Measurements from ENCODE around the gene SLC7A14.

SLC7A14 gene

DNA sequence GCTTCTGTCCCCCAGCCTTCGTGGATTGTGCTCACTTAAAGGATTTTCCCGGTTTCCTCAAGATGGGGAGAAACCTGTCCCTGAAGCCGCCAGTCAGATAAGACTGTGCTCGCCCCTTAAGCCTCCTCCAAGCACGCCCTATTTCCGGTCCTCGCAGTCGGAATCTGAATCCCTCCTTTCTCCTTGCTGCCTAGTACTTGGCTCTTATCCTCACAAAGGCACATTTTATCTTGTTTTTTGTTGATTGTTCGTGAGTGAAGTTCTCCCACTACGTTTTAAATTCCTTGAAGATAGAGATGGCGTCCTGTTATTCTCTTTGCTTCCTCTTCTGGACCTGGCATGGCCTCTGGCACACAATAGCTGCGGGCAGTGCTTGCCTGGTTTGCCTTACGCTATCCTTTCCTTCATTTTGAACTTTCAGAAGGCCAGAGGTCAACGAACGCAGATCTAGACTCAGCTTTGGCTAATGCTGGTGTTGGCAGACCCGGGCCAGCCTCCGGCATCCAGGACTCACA, 165.5 kb downstream of the SLC7A14 start:
- H3K9ac ChIP-seq (ENCODE audit: low read length) = no peak overlapping the region
- no peak overlapping the region for H3K27ac ChIP-seq (ENCODE audit: low read length)
- H3K4me3 ChIP-seq (ENCODE audit: low read length) = peak overlapping the region; percentile 61
- peaks cover 46% of the 10 kb centered on the region for H3K27me3 ChIP-seq (ENCODE audit: control insufficient read depth, insufficient read depth, low read length)
- peaks cover 11% of the 10 kb centered on the region for H3K4me1 ChIP-seq (ENCODE audit: control insufficient read depth, low read depth, low read length)
- H3K9me3 ChIP-seq (ENCODE audit: control insufficient read depth, low read depth, low read length) = no peaks in the 10 kb centered on the region
- no peaks in the 10 kb centered on the region for H3K36me3 ChIP-seq (ENCODE audit: control insufficient read depth, low read depth, low read length)

DNA sequence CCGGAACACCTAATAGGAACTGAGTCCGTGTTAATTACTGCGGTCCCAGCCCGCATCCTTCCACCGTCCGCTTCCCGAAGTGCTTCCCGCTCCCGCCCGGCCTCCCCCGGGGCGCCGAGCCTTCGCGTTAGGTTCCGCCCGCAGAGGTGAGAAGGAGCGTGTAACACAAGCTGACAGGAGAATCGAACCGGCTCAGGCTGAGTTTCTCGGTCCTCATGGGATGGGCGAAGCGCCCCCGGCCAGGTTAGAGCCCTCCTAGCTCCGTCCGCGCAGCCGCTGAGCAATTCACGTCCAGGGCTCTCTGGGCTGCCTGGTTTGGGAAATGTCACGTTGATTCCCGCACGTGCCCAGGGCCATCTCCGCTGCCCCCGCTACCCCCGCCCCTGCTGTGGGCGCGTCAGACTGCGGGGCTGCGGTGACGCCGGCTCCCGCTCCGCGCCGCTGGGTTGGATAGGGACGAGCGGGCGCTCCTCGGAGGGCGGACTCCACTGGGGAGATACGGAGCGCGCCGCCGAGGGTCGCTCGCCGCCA, 166.3 kb downstream of the SLC7A14 start:
- H3K36me3 ChIP-seq (ENCODE audit: control insufficient read depth, low read depth, low read length) = no peaks in the 10 kb centered on the region
- H3K9me3 ChIP-seq (ENCODE audit: control insufficient read depth, low read depth, low read length) = no peaks in the 10 kb centered on the region
- peak overlapping the region; percentile 61 for H3K4me3 ChIP-seq (ENCODE audit: low read length)
- peaks cover 46% of the 10 kb centered on the region for H3K27me3 ChIP-seq (ENCODE audit: control insufficient read depth, insufficient read depth, low read length)
- no peak overlapping the region for H3K27ac ChIP-seq (ENCODE audit: low read length)
- H3K9ac ChIP-seq (ENCODE audit: low read length) = no peak overlapping the region
- H3K4me1 ChIP-seq (ENCODE audit: control insufficient read depth, low read depth, low read length) = peaks cover 7% of the 10 kb centered on the region

DNA sequence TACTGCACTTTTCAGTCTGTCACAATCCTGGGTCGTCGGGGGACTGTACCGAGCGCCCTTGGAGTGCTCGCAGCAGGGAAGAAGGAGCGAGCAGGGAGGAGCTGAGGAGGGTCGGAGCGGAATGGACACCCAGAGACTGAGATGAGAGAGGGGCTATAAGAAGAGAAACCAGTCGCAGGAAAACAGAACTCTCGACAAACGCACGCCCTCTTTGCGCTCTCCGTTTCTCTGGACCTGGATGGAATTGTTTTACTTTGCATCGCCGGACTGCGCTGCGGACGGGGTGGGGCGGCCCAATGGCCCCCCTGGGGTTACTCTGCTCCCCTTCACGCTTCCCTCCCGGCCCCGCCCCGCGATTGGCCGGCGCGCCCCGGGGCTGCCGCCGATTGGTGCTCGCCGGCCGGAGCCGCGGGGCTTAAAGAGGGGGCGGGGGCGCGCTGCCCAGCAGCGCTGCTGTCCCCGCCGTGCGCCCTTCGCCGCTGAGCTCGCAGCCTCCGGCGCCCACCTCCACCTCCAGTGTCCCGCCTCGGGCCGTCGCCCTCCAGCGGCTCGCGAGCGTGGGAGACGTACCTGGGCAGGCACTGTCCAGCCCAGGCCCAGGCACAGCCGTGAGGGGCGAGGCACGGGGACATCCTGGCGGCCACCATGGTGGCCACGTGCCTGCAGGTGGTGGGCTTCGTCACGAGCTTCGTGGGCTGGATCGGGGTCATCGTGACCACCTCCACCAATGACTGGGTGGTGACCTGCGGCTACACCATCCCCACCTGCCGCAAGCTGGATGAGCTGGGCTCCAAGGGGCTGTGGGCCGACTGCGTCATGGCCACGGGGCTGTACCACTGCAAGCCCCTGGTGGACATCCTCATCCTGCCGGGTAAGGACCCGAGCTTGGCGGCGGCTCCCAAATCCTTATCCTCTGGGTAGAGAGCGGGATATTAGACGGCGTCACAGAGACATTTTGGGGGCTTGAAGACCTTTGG, 167.2 kb downstream of the SLC7A14 start, which contains the start of gene CLDN11:
TSS of gene CLDN11 (plus strand) at position 447 of the 977 bp plus-strand sequence. CDS start at position 646, 199 bp downstream.
- H3K27ac ChIP-seq (ENCODE audit: low read length) = no peak within 1 kb of the TSS
- peaks cover 7% of the 10 kb centered on the region for H3K4me1 ChIP-seq (ENCODE audit: control insufficient read depth, low read depth, low read length)
- no peaks in the 10 kb centered on the region for H3K9me3 ChIP-seq (ENCODE audit: control insufficient read depth, low read depth, low read length)
- no peaks in the 10 kb centered on the region for H3K36me3 ChIP-seq (ENCODE audit: control insufficient read depth, low read depth, low read length)
- peak within 1 kb of the TSS; percentile 61 for H3K4me3 ChIP-seq (ENCODE audit: low read length)
- H3K9ac ChIP-seq (ENCODE audit: low read length) = no peak within 1 kb of the TSS
- H3K27me3 ChIP-seq (ENCODE audit: control insufficient read depth, insufficient read depth, low read length) = peaks cover 46% of the 10 kb centered on the region

DNA sequence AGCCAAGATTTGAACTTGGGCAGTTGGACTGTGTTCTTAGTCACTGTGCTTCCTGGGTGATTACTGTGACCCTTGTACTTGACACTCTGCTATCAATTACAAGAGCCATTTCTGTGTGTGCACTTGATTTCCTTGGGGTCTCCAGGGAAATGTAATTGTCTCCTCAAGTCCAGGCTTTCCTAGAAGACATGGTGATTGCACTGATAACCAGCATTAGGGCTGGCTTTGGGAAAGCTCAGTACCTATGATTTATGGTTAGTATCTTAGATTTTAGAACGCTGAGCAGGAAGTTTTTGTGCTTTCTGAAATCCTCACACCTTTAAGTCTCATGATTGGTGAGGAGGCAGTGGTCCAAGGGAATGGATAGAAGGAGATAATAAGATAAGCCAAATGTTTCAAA, 168.8 kb downstream of the SLC7A14 start:
- Histone ChIP-seq H3K4me3 (ENCODE audit: low read length) (no peak overlapping the region), H3K9me3 (ENCODE audit: control insufficient read depth, low read depth, low read length) (no peaks in the 10 kb centered on the region), H3K27ac (ENCODE audit: low read length) (no peak overlapping the region), H3K4me1 (ENCODE audit: control insufficient read depth, low read depth, low read length) (peaks cover 7% of the 10 kb centered on the region), H3K9ac (ENCODE audit: low read length) (no peak overlapping the region), H3K27me3 (ENCODE audit: control insufficient read depth, insufficient read depth, low read length) (peaks cover 46% of the 10 kb centered on the region), H3K36me3 (ENCODE audit: control insufficient read depth, low read depth, low read length) (no peaks in the 10 kb centered on the region)

DNA sequence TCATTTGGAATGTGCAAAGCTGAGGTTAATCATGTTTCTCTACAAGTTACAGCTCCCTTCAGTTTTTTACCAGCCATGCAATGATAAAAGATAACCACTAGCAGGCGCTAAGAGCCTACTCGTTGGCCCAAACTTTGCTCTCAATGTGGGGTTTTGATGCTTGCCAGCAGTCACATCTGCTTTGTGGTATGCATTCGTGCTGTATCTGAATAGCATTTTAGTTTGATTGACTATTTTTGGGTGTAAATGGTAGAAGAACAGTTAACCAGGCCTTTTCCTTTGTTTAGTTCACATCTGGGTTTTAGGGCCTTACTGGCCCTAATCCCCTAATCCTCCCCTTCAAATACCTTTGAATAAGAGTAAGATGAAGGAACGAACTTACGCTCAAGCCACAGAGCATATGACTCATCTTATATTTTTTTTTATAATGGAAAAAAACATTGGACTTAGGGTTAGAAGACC, 171.6 kb downstream of the SLC7A14 start:
- Histone ChIP-seq H3K4me1 (ENCODE audit: control insufficient read depth, low read depth, low read length) (no peaks in the 10 kb centered on the region), H3K27ac (ENCODE audit: low read length) (no peak overlapping the region), H3K9me3 (ENCODE audit: control insufficient read depth, low read depth, low read length) (no peaks in the 10 kb centered on the region), H3K4me3 (ENCODE audit: low read length) (no peak overlapping the region), H3K9ac (ENCODE audit: low read length) (no peak overlapping the region), H3K27me3 (ENCODE audit: control insufficient read depth, insufficient read depth, low read length) (peaks cover 25% of the 10 kb centered on the region), H3K36me3 (ENCODE audit: control insufficient read depth, low read depth, low read length) (no peaks in the 10 kb centered on the region)

DNA sequence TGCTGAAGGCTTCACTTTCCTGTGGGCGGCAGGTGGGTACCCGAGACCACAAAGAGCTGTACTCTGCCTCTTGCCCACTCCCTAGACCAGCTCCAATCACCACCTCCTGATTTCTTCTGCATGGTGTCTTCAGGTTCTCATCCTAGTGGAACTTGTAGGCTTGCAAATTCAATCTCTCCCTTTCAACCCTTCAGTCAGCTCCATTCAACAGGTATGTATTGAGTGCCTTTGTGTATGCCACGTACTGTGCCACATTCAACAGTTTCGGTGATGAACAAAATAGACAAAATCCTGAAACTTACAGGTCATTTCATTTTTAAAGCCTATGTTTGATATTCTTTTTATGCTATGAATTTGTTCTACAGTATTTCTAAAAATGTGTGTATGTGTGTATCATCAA, 172.6 kb downstream of the SLC7A14 start:
- Histone ChIP-seq H3K4me3 (ENCODE audit: low read length) (no peak overlapping the region), H3K36me3 (ENCODE audit: control insufficient read depth, low read depth, low read length) (no peaks in the 10 kb centered on the region), H3K9me3 (ENCODE audit: control insufficient read depth, low read depth, low read length) (no peaks in the 10 kb centered on the region), H3K27ac (ENCODE audit: low read length) (no peak overlapping the region), H3K4me1 (ENCODE audit: control insufficient read depth, low read depth, low read length) (no peaks in the 10 kb centered on the region), H3K9ac (ENCODE audit: low read length) (no peak overlapping the region), H3K27me3 (ENCODE audit: control insufficient read depth, insufficient read depth, low read length) (peaks cover 15% of the 10 kb centered on the region)

DNA sequence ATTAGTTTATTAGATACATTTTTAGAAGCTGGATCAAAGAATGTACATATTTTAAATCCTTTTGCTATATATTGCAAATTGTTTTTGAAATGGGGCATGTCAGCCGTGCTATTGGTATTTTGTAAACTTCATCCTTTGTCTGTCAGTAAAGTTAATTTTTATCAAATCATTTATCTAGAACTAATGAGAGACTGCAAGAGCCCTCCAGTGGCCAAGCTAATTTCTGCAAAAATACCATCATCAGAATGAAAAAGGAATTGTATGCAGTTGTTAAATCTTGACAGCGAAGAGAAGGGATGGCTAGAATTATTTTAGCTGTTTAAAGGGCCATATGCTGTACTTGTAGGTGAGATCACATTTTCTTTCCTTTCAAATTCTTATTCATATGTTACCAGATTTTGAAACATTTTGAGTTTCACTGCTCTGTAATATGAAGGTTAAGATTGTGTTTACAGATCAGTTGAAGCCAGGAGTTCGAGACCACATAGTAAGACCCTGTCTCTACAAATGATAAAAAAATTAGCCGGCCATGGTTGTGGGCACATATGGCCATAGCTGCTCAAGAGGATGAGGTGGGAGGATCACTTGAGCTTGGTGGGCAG, 175.3 kb downstream of the SLC7A14 start:
- Histone ChIP-seq H3K4me1 (ENCODE audit: control insufficient read depth, low read depth, low read length) (no peaks in the 10 kb centered on the region), H3K9me3 (ENCODE audit: control insufficient read depth, low read depth, low read length) (no peaks in the 10 kb centered on the region), H3K27me3 (ENCODE audit: control insufficient read depth, insufficient read depth, low read length) (no peaks in the 10 kb centered on the region), H3K27ac (ENCODE audit: low read length) (no peak overlapping the region), H3K4me3 (ENCODE audit: low read length) (no peak overlapping the region), H3K36me3 (ENCODE audit: control insufficient read depth, low read depth, low read length) (no peaks in the 10 kb centered on the region), H3K9ac (ENCODE audit: low read length) (no peak overlapping the region)
